Mononuclear cell (primary cell): ENCODE results near the gene TCEANC2. TPM values are rescaled to one million over a fixed set of nuclear protein-coding genes. Genes with fewer than 3 reads are reported as not detected.

Experiments
- H3K27me3 ChIP-seq: 2 replicates; pipeline ENCODE4 v1.6.0; 2011; ENCODE audit warnings: low read length, control low read depth; ENCODE audit not compliant: insufficient read depth
- H3K4me1 ChIP-seq: 2 replicates; pipeline ENCODE4 v1.5.1; 2011; ENCODE audit warnings: mild to moderate bottlenecking, low read length, control low read depth; ENCODE audit not compliant: insufficient read depth
- H3K4me3 ChIP-seq: 2 replicates; pipeline ENCODE4 v1.5.1; 2011; ENCODE audit warnings: mild to moderate bottlenecking, low read length, moderate library complexity
- H3K9me3 ChIP-seq: 2 replicates; pipeline ENCODE4 v1.5.1; 2011; ENCODE audit warnings: low read depth, mild to moderate bottlenecking, control low read depth, low read length
- total RNA-seq: library from RNA; depleted of rRNA; stranded (reverse); fragments of >200 nt; gene quantifications from one replicate; pipeline ENCODE4 v1.2.3, GENCODE V29; 2012

TCEANC2 gene
- total RNA-seq, 1 donor: 1.0 TPM

DNA sequence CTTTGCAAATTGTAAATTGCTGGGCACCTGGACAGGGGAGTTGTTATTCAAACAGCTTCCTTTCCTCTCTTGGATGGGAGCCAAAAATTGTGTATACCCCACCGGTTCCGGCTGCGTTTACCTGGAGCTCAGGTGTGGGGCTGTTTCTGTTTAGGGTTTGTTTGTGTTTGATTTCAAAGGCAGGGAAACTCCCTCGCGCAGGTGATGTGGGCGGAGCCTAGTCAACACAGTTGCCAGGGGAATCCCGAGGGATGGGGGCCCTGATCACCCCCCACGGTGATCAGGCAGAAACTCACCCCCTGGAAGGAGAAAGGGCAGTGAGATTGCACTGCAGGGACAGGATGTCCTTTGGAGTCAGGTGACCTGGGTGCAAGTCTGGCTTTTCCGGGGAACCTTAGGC, 71.1 kb downstream of the TCEANC2 start:
- Histone ChIP-seq H3K27me3 (no peaks in the 10 kb centered on the region), H3K9me3 (no peaks in the 10 kb centered on the region), H3K4me3 (no peak overlapping the region), H3K4me1 (peaks cover 8% of the 10 kb centered on the region)

DNA sequence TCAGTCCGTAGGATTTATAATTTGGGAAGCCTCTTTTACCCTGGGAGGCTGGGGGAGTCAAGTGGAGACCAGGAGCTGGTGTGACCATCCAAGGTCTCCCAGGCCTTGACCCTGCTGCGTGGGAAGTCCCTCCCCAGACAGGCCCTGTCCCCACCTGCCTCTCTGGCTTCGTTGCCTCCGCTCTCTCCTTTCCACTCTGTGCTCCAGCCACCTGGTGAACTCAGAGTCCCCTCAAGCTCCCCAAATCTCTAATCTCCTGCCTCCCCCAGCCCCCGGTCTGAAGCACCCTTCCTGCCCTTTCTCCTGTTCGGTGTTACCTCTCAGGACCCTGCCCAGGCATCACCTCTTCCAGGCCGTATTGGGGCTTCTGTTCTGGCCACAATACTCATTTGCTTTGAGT, 71.5 kb downstream of the TCEANC2 start:
- H3K4me1 ChIP-seq: peaks cover 8% of the 10 kb centered on the region
- H3K9me3 ChIP-seq: no peaks in the 10 kb centered on the region
- no peak overlapping the region for H3K4me3 ChIP-seq
- H3K27me3 ChIP-seq: no peaks in the 10 kb centered on the region

DNA sequence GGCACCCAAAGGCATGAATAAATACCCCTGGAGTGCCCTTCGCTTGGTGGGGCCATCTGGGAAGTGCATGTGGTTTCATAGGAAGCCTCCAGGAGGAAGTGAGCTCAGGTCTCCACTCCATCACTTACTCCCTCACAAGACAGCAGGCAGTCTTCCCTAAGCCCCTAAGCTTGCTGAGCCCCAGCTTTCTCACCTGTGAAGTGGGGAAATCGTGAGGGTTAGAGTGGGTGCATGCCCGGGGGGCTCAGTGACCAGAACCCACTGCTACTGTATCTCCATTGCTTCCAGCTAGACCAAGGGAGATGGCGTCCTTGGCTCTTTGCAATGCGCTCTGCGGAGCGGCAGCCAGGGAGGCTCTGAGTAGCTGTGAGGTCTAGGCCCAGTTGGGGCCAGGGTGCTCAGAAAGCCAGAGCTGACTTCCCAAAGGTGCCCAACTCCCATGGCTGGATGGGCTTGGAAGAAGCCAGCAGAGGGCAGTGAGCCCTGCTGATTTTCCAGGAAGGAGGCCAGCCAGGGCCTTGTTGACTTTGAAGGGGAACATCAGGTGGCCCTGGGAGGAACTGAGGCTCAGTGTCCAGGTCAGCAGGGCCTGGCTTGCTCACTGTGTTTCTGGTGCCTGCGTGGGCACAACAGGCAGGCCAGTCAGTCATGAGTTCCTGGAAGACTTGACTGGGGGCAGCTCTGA, 72.1 kb downstream of the TCEANC2 start:
- H3K4me3 ChIP-seq: no peak overlapping the region
- no peaks in the 10 kb centered on the region for H3K9me3 ChIP-seq
- H3K27me3 ChIP-seq: no peaks in the 10 kb centered on the region
- peaks cover 8% of the 10 kb centered on the region for H3K4me1 ChIP-seq

GRCh38 chr1:54126271-54126815, 72.9 kb downstream of the TCEANC2 start:
- H3K4me1 ChIP-seq: peaks cover 6% of the 10 kb centered on the region
- H3K4me3 ChIP-seq: no peak overlapping the region
- no peaks in the 10 kb centered on the region for H3K9me3 ChIP-seq
- H3K27me3 ChIP-seq: no peaks in the 10 kb centered on the region

GRCh38 chr1:54127594-54128300, 74.3 kb downstream of the TCEANC2 start:
- Histone ChIP-seq H3K27me3 (no peaks in the 10 kb centered on the region), H3K9me3 (no peaks in the 10 kb centered on the region), H3K4me1 (no peaks in the 10 kb centered on the region), H3K4me3 (no peak overlapping the region)

DNA sequence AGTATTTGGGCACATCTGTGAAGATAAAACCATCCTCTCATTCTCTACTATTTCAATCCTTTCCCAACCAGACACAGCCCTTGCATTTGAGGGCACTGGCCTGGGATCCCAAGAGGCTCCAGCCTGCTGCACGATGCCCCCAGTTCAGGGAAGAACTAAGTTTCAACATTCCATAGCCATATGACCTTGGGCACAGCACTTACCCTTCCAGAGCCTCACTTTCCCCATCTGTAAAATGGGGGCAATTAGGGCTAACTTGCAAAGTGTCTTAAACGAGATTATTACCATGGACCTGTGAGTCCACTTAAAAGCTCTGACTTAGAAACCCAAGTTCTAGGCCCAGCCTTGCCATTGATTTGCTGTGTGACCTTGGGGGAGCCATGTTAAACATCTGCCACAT, 76.5 kb downstream of the TCEANC2 start:
- Histone ChIP-seq H3K27me3 (no peaks in the 10 kb centered on the region), H3K4me1 (no peaks in the 10 kb centered on the region), H3K4me3 (no peak overlapping the region), H3K9me3 (no peaks in the 10 kb centered on the region)

- Histone ChIP-seq H3K27me3 (no peaks in the 10 kb centered on the region), H3K4me3 (no peak overlapping the region), H3K4me1 (no peaks in the 10 kb centered on the region), H3K9me3 (no peaks in the 10 kb centered on the region)
Observed at GRCh38 chr1:54131419-54131818, 78.0 kb downstream of the TCEANC2 start.

- no peaks in the 10 kb centered on the region for H3K9me3 ChIP-seq
- H3K4me3 ChIP-seq: no peak overlapping the region
- no peaks in the 10 kb centered on the region for H3K4me1 ChIP-seq
- H3K27me3 ChIP-seq: no peaks in the 10 kb centered on the region
Observed at GRCh38 chr1:54132495-54132894, 79.1 kb downstream of the TCEANC2 start.

GRCh38 chr1:54134295-54134694, 80.9 kb downstream of the TCEANC2 start:
- Histone ChIP-seq H3K9me3 (no peaks in the 10 kb centered on the region), H3K27me3 (no peaks in the 10 kb centered on the region), H3K4me3 (no peak overlapping the region), H3K4me1 (no peaks in the 10 kb centered on the region)

- Histone ChIP-seq H3K9me3 (no peaks in the 10 kb centered on the region), H3K4me3 (no peak overlapping the region), H3K4me1 (no peaks in the 10 kb centered on the region), H3K27me3 (no peaks in the 10 kb centered on the region)
Observed at GRCh38 chr1:54135436-54136120, 82.2 kb downstream of the TCEANC2 start.

- Histone ChIP-seq H3K9me3 (no peaks in the 10 kb centered on the region), H3K4me3 (no peak overlapping the region), H3K27me3 (no peaks in the 10 kb centered on the region), H3K4me1 (no peaks in the 10 kb centered on the region)
Observed at GRCh38 chr1:54136269-54136896, 83.0 kb downstream of the TCEANC2 start.

DNA sequence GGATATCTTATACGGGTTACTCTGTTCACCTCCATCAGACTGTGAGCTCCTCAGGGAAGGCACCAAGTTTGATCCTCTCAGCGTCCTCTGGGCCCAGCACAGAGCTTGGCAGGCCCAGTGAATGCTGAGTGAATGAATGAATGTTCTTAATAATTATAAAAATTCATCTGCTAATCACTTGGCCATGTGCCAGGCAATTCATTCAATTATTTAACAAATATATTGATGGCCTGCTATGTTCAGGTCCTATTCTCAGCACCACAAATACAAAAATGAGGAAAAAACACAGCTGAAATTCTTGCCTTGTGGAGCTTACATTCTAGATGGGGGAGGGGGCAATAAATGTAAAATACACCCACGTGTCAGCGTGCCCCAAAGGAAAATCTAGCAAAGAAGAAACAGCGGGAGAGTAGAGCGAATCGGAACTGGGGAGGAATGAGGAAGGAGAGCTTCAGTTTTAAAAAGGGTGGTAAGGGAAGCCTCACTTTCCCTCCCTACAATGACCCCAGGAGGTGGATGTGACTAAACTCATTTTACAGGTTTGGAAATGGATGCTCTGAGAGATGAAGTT, 83.6 kb downstream of the TCEANC2 start:
- Histone ChIP-seq H3K27me3 (no peaks in the 10 kb centered on the region), H3K4me1 (no peaks in the 10 kb centered on the region), H3K9me3 (no peaks in the 10 kb centered on the region), H3K4me3 (no peak overlapping the region)

DNA sequence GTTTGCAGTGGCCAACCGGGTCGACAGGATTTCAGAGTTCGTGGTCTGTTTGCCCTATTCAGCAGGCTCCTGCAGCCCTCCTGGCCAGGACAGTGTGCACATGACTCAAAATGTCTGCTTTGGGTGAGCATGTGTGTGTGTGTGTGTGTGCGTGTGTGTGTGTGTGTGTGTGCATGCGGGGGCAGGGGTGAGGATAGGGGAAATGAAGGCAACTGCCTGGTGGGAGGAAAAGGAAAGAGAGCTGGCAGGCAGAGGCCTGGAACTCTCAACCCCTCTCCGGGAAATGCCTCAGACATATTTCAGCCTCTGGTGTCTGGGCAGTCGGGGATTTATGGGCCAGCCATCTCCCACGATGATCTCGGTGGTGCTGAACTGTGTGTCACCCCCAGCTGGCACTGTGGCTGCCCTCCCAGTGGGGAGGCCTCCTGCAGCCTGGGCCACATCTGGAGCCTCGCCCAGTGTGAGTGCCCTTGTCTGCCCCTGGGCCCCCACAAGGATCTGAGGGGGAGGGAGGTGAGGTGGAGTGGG, 84.2 kb downstream of the TCEANC2 start:
- Histone ChIP-seq H3K27me3 (no peaks in the 10 kb centered on the region), H3K4me3 (no peak overlapping the region), H3K9me3 (no peaks in the 10 kb centered on the region), H3K4me1 (no peaks in the 10 kb centered on the region)

DNA sequence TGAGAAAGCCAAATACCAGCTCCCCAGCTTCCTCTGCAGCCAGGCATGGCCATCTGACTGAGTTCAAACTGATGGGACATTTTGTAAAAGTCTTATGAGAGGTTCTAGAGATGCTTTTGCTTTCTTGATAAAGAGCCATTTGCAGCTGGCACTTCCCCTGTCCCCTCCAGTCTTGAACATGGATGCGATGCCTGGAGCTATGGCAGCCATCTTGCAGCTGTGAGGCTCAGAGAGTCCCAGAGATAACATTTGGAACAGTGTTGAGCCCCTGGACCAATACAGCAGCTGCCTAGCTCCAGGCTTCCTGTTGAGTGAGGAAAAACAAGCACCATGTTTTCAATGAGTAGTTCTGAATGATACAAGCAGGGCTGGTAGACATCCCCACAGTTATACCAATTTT, 85.6 kb downstream of the TCEANC2 start:
- Histone ChIP-seq H3K4me1 (no peaks in the 10 kb centered on the region), H3K4me3 (no peak overlapping the region), H3K9me3 (no peaks in the 10 kb centered on the region), H3K27me3 (no peaks in the 10 kb centered on the region)
